ENCODE data around the gene MTX3.
A peak's percentile ranks its signal among the peaks of the same experiment; 100 is the strongest.

MTX3 gene, protein sequence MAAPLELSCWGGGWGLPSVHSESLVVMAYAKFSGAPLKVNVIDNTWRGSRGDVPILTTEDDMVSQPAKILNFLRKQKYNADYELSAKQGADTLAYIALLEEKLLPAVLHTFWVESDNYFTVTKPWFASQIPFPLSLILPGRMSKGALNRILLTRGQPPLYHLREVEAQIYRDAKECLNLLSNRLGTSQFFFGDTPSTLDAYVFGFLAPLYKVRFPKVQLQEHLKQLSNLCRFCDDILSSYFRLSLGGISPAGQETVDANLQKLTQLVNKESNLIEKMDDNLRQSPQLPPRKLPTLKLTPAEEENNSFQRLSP

DNA sequence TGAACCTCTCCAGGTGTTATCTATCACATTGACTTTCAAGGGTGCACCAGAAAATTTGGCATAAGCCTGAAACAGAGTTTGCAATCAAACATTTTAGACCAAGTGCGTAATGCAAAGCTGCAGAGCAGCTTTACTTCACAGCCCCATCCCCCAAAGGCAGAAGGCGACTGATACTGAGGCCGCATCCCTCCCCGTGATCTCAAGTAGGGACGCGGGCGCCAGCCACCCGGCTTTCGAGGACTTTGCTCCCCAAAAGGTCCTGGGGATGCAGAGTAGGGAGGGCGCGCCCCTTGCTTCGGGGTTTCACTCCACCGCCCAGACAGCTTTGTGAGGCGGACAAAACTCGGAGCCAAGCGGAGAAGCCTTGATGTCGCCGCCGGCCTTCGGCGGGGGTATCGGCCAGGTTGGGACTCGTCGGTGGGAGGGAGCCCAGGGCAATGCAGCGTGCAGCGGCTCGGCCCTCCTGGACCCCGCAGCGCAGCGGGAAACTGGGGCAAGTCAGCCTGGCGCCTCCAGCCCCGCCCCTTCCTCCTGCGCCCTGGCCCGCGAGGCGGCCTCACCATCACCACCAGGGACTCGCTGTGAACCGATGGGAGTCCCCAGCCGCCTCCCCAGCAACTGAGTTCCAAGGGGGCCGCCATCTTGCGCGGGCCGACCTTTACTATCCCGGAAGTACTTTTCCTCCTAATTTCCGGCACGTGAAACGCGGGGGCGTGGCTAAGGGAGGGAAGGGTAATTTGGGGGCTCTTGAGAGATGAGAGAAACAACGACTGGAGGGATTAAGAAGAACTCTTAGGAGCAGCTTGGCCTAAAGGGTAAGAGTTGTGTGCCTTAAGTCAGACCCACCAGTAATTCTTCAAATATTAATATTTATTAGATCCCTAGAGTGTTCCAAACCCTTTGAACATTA, at the start of gene MTX3:
Gene MTX3 (minus strand): TSS at position 665 of the 910 bp plus-strand sequence. CDS start 24 bp downstream, at position 641.
- peak; percentile 58 for DNase-seq (ENCODE audit: low read depth)

DNA sequence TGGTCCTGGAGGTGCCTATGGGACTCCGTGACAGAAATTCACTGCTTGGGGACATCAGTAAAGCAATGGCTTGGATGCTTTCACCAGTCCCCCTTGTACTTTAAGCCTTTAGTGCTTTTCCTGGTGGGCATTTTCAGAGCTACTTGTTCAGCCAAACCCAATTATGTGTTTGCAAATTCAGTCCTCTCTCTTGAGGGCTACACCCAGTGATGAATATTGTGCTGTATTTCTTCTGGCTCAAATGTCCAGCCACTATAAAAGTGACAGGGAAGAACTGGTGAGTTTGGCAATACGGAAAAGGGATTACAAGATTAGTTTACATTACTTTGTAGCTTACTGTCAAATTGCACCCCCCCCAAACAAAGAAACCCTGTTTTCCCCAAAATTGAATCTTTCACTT, 48.6 kb upstream of the MTX3 start:
- DNase-seq (ENCODE audit: low read depth), result no peak

DNA sequence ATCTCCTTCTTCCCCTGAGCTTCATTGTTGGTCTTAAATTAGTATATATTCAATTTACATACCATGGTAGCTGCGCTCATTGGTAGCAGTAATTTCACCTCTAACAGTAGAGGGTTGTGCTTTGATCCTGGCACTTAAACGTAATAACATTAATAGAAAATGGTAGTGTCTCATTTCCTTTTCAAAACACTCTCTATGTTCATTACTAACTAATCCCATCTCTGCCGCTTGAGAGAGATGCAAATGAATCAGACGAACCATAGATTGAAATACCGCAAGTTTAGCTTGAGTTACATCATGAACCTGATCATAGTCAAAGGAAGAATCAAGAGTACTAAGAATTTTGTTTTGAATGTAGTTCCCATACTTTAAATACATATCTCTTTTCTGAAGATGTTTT, 46.3 kb upstream of the MTX3 start:
- no peak for DNase-seq (ENCODE audit: low read depth)

DNA sequence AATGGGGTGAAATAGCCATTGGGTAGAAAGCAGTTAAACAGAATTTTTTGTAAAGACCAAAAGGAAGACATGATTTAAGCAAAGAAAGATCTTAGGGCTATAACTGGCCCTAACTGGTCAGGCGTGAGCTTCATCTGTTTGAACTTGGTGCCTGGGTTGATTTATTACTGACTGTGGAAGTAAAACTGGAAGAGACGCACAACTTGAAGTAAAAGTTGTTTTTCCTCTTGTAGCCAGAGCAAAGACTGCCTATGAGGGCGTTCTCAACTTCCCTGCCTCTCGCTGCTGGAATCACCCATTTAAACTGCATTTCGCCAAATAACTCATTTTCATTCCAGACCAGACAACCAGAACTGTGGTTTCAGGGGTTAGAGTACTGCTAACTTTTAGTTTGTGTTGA, 45.6 kb upstream of the MTX3 start:
- DNase-seq (ENCODE audit: low read depth), result no peak

DNA sequence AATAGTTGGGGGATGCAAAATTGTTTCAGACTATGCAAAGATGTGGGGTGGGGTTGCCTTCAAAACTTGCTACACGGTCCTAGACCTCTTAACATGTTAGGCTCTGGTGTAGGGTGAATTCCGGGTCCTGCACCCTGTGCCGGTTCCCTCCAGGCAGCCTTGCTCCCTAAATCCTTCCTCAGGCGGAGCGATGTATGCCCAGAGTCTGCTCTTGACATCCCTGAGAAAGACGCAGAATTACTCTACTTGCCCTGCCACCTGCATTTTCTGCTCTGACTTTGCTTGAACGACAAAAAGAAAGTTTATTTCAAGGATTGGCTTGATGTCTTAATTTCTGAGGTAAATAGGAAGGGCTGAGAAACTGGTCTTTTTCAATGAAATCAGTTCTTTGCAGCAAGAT, 44.8 kb upstream of the MTX3 start:
- no peak for DNase-seq (ENCODE audit: low read depth)

DNA sequence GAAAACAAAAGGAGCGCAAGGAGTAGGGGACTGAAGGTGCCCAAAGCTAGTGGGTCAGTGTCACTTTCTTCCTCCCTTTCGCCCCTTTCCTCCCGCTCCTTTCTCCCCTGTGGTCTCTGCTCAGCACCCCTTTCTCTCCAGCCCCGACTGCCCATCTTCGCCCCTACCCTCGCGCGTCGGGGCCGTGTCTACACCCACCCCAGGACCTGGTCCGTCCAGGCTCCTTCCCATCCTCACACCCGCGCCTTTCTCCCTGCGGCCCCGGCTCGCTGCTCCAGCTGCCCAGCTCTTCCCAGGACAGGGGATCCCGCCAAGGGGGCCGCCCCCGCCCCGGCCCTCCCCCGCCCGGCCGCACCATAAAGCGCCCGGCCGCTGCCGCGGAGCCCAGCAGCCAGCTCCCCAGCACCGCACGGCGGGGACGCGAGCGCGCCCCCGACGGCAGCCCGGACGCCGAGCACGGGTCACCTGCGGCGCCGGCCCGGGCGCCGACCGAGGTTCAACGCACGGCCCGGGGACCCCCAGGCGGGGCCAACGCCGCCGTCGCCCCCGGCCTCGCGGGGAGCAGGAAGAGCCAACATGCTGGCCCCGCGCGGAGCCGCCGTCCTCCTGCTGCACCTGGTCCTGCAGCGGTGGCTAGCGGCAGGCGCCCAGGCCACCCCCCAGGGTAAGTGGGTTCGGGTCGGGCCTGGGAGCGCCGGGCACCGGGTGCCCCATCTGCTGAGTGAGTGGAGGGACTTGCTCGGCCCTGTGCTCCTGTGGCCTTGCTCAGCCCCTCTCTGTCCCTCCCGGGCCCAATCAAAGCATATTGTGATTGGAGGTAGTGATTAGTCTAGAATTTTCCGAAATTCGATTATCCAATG, 44.1 kb upstream of the MTX3 start, which contains the start of gene THBS4:
Gene THBS4 (plus strand): TSS at position 387 of the 860 bp plus-strand sequence. CDS start 190 bp downstream, at position 577.
- no peak for DNase-seq (ENCODE audit: low read depth)

DNA sequence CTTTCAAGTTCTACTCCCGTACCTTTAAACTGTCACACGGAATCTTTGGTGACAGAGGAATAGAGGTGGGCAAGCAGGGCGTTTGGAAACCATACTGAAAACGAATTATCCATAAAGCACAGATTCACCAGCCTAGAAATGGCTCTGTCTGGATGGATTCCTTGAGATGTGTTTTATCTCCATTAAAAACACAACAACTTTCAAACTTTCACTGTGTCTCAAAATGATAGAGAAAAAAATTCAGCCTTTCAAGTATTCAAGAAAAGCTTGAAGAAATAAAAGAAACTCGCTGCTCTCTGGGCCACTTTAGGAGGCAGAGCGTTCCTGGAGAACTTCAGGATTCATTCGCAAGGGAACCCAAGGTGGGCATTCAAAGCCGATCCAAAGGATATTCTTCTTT, 43.5 kb upstream of the MTX3 start:
- DNase-seq (ENCODE audit: low read depth), result no peak

DNA sequence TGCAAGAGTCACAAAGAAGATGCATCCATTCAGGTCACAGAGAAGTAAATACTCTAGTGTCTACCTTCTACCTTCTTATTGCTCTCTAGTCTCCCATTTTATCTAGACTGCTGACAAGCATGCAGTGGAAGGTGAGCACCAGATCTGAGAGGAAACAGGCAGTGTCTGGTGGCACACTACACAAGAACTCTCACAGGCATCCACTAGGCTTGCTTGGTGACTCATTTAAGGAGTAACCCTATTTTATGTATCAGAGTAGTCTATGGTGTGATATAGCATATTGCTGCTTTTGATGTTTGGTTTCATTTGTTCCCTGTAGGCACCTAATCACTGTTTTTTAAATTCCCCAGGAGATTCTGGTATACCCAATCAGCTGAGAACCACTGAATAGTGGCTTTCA, 42.5 kb upstream of the MTX3 start:
- DNase-seq (ENCODE audit: low read depth), result no peak

DNA sequence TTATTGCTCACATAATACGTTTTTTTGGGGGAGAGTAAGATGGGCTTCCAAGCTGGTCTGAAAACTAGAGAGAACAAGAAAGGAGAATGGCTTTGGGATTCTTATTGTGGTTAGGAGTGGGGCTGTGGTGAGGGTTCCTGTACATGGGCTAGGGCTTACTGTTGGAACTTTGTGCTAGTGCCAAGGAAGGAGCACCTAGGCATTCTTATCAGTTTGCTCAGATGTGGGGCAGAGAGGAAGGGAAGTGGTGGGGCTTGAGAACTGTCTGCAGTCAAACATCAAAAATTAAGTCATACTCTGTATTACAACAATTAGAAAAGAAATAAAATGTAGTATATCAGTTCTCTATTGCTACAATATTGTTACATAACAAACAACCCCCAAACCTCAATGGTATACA, 40.0 kb upstream of the MTX3 start:
- DNase-seq (ENCODE audit: low read depth), result no peak

DNA sequence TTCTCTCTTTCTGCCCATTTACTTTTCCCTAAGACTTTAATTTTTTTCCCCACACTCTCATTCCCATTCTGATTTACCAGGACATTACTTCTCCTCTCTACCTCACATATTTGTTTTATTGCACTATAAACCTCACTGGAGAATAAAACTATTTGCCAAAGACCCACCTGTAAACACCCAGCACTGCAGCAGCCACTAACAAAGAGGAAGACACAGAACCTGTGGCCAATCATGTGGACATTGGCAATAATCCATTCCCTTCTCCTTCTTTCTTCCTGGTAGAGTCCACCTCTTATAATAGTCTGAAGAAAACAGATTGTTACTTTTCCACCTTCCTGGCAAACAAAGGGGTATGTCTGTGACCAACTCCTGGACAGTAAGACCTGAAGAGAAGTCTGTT, 35.8 kb upstream of the MTX3 start:
- DNase-seq (ENCODE audit: low read depth), result no peak

DNA sequence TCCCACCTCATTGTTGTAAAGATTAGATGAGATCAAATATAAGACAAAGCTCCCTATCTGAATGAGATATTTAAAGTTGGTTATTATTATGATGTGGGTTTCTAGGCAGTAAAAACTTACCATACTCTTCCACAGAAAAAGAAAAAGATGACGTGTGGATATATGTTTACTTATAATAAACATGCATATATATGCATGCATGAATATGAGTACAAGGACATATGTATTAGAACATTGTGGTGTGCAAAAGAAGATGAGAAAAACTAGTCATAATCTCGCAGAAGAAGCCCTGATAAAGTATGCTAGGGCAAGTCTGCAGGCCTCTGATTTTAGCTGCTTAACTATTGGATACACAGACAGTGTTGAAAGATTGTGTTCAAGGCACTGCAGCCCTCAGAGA, 34.0 kb upstream of the MTX3 start:
- no peak for DNase-seq (ENCODE audit: low read depth)

DNA sequence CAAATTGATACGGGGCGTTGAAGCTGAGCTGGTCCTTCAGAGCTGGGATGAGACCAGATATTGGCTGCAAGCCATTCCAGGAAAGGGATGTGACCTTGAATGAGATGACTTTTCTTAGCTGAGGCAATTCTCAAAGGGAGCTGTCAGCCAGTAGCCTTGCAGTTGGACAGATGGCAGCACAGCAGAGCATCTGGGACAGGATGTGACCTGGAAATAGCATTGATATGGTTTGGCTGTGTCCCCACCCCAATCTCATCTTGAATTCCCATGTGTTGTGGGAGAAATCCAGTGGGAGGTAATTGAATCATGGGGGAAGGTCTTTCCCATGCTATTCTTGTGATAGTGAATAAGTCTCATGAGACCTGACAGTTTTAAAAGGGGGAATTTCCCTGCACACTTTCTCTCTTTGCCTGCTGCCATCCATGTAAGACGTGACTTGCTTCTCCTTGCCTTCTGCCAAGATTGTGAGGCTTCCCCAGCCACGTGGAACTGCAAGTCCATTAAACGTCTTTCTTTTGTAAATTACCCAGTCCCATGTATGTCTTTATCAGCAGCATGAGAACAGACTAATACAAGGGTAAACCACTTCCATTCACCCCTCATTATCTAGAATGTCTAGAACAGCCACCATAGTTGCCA, 19.8 kb upstream of the MTX3 start:
- no peak for DNase-seq (ENCODE audit: low read depth)

DNA sequence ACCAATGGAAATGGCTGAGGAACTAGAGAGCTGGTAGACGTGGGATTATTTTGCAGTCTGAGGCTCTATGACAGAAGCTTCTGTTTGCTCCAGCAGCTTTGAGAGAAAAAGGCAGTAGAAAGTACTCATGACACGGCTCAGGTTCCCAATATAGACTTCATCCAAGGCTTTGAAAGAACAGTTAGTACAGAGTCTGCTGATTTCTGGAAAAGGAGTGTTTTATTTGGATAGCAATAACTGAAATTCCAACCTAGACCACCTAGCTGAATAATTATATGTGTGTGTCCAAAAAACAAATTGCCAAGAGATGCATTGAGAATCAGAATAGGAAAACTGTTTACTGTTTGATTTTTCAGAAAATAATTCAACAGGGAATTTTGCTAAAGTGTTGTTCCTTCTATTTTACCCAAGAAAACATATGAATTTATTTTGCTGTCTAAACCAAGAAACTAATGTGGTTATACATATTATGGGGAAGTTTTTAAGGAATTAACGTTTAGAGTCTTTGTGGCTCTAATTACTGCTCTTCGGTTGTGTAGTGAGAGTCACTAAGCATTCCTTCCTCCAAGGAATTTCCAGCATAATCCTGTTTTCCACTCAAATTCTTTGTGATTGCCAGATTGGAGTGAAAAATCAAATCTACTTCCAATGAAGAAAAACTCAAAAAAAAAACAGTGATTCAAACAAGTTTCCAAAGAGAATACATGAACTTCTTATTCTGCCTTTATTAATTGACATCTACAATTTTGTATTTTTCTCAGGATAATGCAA, 18.1 kb upstream of the MTX3 start:
- no peak for DNase-seq (ENCODE audit: low read depth)

DNA sequence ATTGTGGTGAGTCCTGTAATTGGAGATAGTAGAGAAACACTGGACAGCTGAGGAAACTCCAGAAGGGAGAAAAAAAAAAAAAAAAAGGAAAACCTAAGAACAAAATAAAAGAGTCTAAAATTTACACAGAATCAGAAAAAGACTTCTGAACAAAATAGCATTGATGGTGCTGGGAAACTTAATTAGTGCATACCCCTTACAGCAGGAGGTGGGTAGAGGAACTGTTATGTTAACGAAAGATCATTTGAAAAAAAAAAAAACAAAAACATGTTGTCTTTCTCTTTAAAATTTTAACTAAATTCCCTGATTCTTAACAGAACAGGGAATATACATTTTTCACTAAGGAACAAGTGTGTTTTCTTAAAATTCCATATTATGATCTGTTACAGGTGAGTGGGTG, 11.6 kb upstream of the MTX3 start:
- no peak for DNase-seq (ENCODE audit: low read depth)

DNA sequence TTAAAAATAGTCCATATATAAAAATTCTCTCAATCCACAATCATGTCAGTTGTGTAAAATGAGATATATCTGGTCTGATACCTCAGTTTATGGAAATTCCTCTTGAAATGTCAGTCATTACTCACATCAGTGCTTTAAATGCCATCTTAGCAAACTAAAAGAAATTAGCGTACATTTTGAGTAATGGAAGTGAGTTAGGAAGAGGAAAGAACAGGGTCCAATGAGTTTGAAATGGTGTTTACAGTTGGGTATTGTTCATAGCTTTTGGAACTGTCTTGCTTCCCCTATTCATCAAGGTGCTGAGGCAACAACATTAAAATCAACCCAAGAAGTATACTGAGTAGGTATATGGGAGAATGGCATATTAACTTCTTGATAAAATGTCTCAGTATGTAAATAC, 8.7 kb upstream of the MTX3 start:
- DNase-seq (ENCODE audit: low read depth), result no peak

DNA sequence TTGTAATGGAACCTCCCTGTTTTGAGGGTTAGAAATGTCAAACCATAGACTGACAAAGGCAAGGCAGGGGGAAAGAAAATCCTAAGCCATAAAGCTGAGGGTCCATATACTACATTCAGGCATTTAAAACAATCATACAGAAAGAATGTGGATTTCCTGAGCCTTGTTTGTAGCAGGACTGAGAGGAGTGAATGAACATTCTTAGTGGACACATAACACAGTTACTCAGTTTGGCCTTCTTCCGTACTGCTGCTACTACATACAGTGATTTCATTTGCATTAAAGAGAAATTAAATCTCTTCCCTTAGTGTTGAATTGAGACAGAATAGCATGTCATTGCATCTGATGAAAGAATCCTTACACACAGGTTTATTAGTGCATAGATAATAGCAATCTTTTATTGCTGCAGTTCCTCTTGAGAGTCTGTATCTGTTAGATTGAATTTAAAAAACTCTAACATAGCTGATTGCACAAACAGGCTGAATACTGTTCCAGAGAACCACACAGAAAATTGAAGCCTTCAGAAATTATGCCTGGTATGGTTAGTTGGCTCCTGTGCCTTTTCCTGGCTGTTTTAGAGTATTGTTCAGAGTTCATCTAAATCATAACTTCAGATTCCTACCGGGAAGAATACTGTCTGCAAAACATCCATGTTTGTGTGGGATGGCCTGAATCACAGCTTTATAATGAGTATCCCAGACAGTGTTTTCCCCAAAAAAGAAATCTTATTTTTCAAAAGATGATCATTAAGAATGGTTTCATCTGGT, 2.0 kb upstream of the MTX3 start:
- DNase-seq (ENCODE audit: low read depth), result no peak

DNA sequence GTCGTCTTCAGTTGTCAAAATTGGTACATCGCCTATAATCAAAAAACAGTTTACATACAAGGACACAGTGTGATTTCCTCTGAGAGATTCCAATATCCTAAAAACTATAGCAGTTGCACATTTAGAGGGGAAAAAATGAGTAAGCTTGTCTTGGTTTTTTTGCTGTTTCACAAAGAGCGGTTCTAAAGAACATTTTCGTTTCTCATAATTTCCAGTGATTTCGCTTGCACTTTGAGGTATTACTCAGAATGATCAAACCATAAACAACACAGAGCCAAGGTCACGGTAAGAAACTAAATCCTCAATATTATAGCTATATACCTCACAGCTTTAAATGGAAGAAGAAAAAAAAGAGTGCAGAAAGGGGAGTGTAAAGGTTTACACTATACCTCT, 861 bp downstream of the MTX3 start:
- DNase-seq (ENCODE audit: low read depth), result no peak

DNA sequence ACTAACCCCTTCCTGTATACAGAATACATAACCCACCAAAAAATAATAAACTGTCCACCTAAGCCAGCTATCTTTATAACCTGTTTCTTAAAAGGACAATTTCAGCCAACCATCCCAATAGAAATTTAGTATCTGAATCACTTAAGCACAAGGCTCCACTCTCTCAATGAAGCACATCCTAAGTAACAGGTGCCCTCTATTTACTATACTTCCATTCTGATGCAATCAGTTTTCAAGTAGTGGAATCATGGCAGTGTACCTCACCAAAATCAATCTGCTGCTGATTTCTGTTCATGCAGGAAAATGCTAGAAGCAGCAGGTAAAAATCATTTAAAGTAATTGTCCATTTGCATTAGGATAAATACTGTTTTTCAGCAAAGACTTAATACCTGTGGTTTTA, 4.8 kb downstream of the MTX3 start:
- DNase-seq (ENCODE audit: low read depth), result no peak

DNA sequence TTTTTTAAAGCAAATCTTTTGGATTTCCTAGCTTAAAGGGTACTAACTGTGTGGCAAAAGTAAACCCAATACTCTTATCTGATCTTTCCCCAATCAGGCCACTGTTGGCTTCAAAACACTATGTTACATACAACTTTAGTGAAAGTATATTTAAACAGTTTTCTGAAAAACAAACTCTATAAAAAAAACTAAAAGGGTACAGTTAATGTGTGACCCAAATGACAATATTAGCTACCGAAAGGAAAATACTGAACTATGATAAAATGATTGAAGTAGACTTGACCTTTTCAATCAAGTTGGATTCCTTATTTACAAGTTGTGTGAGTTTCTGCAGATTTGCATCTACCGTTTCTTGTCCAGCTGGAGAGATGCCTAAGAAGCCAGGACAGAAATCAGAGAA, 5.8 kb downstream of the MTX3 start:
- no peak for DNase-seq (ENCODE audit: low read depth)

DNA sequence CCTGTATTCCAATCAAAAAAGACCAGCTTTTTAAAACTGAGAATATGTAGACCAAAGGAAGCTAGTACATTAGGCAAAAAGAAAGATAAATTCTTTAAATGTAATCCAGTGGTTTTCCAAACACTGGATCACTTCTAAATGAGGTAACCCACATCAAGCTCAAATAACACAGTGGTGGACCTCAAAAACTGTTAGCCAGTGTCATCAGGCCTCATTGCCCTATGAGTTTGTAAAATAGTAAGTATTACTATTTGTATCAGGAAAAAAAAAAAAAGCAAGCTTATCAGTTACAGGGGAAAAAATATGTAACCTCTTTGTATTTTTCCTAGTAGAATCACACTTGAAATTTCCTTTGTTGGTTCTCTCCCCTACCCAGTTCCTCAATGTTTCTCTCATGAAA, 6.7 kb downstream of the MTX3 start:
- DNase-seq (ENCODE audit: low read depth), result no peak

Data from GM04504 (cell line).